ENCODE data around the gene LIAS.

LIAS gene

GRCh38 chr4:39528061-39528465 is 69.2 kb downstream of the LIAS start:
- in situ Hi-C loops (cut with MboI; ENCODE audit: low sequenced_read_pairs): no loop called here

All from hTERT RPE-1 (cell line).